T1000 (cell line): ENCODE measurements around the gene IRF8.
"Not testable (repeated sequence)": the region's sequence is repeated elsewhere in the genome, so short reads cannot be mapped to it uniquely, and the experiment has no call there.

Source experiments
- DNase-seq: peaks from one replicate; lab custom pipeline; 2025; ENCODE audit warnings: mixed read lengths; lab: John Stamatoyannopoulos, UW

The IRF8 gene

GRCh38 chr16:85892760-85893159 is 6.2 kb upstream of the IRF8 start:
- no peak for DNase-seq

GRCh38 chr16:85894266-85894665 is 4.7 kb upstream of the IRF8 start:
- no peak for DNase-seq

- DNase-seq: no peak
Observed at GRCh38 chr16:85897382-85897781, 1.6 kb upstream of the IRF8 start.

GRCh38 chr16:85899444-85899843 is 482 bp downstream of the IRF8 start:
- no peak for DNase-seq

GRCh38 chr16:85900027-85900792 is 1.2 kb downstream of the IRF8 start:
- no peak for DNase-seq

GRCh38 chr16:85901110-85901509 is 2.1 kb downstream of the IRF8 start:
- DNase-seq: no peak

GRCh38 chr16:85901773-85902365 is 2.9 kb downstream of the IRF8 start:
- no peak for DNase-seq

- no peak for DNase-seq
Observed at GRCh38 chr16:85902366-85903155, 3.6 kb downstream of the IRF8 start.

GRCh38 chr16:85903559-85903958 is 4.6 kb downstream of the IRF8 start:
- no peak for DNase-seq

- no peak for DNase-seq
Observed at GRCh38 chr16:85905110-85906095, 6.4 kb downstream of the IRF8 start.

- DNase-seq: no peak
Observed at GRCh38 chr16:85906349-85906748, 7.4 kb downstream of the IRF8 start.

- not testable (repeated sequence) for DNase-seq
Observed at GRCh38 chr16:85907231-85907630, 8.3 kb downstream of the IRF8 start.

GRCh38 chr16:85908444-85908843 is 9.5 kb downstream of the IRF8 start:
- DNase-seq: no peak

- DNase-seq: no peak
Observed at GRCh38 chr16:85908889-85909589, 10.1 kb downstream of the IRF8 start.

- no peak for DNase-seq
Observed at GRCh38 chr16:85909932-85910853, 11.2 kb downstream of the IRF8 start.

- DNase-seq: no peak
Observed at GRCh38 chr16:85910854-85911247, 11.9 kb downstream of the IRF8 start.

- DNase-seq: no peak
Observed at GRCh38 chr16:85911251-85911930, 12.4 kb downstream of the IRF8 start.

- DNase-seq: no peak
Observed at GRCh38 chr16:85912211-85912974, 13.4 kb downstream of the IRF8 start.

- DNase-seq: no peak
Observed at GRCh38 chr16:85913141-85913601, 14.2 kb downstream of the IRF8 start.
